GM19193 (cell line): ENCODE measurements around the gene SORCS2.

ENCODE experiments used
- POLR2A ChIP-seq: IDR thresholded peaks from 4 replicates; pipeline ENCODE4 v1.6.1; 2011; ENCODE audit not compliant: insufficient read depth, insufficient read length; ENCODE audit errors: extremely low read depth

SORCS2 gene

DNA sequence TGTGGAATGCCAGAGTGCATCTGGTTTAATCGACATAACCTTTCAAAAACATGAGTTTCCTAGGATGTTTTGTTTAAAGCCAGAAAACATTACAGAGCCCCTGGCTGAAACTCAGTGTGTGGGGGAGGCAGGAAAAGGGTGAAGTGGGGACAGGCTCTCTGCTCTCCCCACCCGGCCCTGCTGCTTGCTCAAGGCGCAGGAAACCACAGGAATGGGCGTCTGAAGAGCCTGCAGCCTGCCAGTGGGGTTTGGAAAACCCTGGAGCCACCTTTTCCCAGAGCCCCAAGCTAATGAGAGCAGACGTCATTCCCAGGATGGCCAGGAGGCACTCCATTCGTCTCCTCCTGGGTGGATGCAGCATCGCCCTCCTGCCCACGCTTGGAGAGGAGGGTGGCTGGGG lies 506.7 kb downstream of the SORCS2 start:
- no peak for TF ChIP-seq POLR2A

DNA sequence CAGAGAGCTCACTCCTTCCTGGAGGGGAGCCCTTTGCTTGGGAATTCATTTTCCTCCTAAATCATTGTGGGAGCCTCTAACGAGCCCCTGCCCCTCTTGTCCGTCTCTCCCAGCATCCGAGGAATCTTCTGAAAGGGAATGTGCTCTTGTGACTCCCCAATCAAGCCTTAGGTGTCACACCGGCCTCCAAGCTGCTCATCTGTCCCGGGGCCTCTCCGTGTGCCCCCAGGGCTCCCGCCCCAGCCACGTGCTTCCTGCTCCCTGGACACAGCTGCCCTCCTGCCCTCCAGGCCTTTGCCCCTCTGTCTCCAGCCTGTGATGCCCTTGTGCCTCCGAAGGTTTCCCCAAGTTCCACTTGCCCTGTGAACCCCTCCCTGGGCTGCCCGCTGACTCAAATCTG lies 507.5 kb downstream of the SORCS2 start:
- TF ChIP-seq POLR2A = no peak

DNA sequence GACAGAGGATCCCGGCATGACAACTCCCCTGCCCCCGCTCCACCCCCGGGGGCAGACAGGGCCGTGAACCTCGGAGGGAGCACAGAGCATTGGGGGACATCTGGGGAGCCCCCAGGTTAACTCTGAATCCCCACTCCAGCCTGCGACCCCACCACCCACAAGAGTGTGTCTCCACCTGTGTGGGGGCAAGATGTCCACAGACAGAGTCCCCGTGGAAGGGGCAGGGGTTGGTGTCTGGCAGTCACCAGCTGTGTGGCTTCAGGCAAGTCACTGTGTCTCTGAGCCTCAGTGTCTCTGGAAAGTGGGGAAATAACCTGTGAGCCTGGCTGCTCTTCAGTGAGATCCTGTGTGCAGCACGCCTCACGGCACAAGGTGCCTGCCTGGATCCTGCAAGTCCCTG lies 508.3 kb downstream of the SORCS2 start:
- TF ChIP-seq POLR2A = no peak

DNA sequence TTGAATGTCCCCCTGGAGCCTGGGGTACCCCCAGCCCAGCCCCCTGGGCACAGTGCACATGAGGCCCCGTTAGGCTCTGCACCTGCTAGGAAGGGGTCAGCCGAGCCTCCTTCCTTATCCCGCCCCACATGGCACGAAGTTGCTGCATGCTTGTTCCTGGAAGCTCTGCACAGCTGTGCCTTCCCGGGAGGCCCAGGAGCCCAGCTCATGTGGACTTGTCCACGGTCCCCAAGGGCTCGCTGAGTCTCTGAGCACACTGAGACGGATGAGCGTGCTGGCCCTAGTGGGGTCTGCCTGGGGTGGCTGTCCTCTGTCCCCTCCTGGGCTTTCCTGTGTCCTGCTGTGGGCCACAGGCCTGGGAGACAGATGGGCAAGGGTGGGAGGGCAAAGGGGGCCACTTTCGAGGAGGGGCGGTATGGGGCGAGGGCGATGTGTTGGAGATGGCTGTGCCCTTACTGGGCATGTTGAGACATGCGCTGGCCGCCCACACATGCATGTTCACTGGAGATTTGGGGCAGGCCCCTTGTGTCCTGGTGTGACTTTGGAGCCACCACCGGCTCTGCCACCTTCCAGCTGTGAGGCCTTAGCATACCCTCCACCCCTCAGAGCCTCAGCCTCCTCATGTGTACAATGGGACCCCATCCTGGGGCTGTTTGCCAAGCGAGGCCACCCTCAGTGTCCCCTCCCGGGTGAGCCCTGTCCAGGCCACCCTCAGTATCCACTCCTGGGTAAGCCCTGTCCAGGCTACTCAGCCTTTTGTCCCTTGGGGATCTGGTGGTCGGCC lies 509.7 kb downstream of the SORCS2 start:
- no peak for TF ChIP-seq POLR2A

DNA sequence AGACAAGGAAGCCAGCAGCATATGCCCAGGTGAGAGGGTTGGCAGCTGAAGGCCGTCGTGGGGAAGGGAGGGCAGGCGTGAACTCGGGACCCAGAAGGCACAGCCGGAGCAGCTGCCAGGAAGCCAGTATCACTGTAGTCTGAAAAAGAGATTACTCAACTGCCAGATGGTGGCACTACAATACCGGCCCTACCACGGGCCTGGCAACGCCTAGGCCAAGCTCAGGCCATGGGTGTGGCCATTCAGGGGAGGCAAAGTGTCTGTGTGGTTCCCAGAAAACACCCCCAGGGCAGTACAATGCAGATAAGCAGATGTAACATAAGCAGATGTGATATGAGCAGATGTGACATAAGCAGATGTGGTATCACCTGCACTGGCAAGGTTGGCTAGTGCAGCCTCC lies 511.4 kb downstream of the SORCS2 start:
- TF ChIP-seq POLR2A = no peak

DNA sequence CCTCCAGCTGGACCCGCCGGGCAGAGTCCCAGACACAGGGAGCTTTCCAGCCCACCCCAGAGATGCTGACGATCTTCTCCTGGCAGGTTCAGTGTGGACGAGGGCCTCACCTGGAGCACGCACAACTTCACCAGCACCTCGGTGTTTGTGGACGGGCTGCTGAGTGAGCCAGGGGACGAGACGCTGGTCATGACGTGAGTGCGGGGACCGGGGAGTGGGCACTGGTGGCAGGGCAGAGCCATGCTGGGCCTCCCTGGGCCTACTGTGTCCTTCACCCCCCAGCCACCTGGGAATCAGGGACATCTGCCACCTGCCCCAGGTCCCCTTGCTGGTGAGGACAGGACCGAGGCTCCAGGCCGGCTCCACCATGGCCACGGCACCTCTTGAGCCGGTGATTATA lies 511.8 kb downstream of the SORCS2 start:
- no peak for TF ChIP-seq POLR2A

DNA sequence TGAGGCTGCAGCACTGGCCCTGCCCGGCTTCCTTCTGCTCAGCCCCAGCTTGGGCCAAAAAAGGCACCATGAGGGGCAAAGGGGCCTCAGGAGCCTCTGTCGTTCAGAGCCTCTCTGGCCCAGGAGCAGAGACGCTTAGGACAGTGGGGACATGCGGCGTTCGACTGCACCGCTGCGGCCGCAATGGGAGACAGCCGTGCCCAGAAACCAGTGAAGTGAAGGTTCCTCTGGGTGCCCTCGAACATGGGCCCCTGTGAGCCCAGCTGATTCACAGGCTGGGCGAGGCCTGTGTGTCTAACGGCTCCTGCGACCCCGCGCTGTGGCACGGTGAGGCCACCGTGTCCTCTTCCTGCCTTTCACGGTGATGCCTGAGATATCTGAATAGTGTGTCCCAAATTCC lies 512.3 kb downstream of the SORCS2 start:
- TF ChIP-seq POLR2A = no peak

DNA sequence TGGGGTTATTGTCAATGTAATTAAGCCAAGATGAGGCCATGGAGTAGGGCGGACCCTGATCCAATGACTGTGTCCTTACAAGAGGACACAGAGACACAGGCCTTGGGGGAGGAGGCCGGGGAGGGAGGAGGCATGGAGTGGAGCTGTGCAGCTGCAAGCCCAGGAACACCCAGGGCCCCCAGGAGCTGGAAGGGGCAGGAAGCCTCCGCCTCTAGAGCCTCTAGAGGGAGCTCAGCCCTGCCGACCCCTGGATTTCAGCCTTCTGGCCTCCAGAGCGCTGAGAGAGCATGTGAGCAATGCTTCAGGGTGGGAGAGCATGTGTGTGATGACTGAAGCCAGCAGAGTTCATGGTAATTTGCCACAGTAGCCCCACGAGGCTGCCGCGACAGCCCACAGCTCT lies 512.7 kb downstream of the SORCS2 start:
- TF ChIP-seq POLR2A = no peak

DNA sequence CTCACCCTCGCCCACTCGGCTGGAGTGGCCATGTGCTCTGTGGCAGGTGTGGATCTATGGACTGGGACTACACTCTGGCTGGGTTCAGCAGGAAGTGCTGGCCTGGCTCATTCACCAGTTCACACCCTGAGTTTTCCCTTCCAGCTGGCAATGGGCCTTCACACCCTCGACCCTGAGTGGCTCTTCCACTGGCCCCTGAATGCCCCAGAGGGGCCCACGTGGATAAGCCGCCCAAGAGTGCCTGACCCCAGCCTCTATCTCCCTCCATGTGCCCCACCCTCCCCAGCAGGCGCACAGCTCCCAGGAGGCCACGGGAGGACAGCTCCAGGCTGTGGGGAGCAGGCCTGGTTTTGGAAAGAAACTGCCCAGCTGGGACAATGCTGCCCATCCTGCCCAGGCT lies 513.3 kb downstream of the SORCS2 start:
- no peak for TF ChIP-seq POLR2A

DNA sequence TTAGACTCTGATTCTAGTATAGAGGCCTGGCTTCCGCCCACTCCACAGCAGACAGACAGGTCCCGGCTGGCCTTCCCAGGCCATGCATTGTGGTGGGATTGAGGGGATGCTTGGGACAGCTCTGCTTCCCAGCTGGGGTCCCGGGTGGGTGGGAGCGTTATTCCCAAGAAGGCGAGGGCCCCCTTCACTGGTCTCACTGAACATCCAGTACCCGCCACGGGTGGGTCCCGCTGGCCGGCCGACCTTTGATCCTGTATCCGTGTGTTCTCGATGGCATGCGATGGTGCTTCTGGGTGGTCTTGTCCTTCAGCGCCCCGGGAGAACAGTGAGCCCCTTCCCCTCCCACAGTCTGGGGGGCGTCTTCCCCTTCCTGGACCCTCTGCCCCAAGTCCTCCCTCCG lies 515.9 kb downstream of the SORCS2 start:
- TF ChIP-seq POLR2A = no peak

DNA sequence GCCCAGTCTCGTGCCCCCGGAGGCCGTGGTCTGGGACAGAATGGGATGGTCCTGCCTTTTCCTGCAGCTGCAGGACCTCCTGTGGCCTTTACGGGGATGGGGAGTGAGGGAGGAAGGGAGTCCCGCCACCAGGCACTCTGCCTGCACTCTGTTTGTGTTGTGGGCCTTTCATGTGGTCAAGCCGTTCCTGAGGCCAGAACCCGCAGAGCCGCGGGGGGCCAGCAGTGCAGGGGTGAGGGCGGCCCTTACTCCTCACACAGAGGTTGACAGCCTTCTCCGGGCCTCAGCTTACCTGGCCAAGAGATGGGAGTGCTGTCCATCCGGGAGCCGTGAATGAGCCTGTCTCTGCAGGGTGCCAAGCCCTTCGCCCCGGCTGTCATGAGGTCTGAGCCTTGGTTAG lies 516.6 kb downstream of the SORCS2 start:
- no peak for TF ChIP-seq POLR2A

DNA sequence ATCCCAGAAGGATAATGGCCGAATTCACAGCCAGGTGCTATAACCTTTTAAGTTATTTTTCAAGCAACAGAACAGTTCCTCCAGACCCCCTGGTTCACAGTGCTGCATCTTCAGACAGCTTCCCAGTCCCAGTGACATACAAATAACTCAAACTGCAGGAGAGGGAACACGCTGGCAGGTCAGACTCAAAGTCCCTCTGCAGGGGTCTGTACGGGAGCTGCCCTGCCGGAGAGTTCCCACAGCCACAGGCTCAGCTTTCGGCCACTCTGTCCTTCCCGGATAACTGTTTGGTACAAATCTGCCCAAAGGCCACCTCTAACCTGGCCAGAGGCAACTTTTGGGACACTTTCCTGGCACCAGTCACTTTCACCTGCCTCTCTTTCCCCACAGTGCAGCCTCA lies 517.1 kb downstream of the SORCS2 start:
- no peak for TF ChIP-seq POLR2A

DNA sequence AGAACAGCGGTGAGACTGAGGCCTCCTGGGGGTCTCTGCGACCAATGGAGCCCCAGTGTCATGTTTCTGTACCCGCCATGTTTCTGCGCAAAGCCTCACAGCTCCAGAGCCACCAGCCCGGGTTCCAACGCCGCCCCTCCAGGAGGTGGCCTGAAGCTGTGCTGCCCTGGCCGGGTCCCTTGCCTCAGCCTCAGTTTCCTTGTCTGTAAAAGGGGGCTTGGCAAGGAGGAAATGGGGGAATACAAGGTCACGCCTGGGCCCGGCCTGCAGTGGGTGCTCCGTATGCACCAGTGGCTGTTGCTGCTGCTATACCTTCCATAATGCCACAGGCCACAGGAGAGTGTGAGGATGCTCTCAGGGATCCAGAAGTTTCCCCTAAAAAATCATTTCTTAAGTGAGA lies 517.8 kb downstream of the SORCS2 start:
- no peak for TF ChIP-seq POLR2A

DNA sequence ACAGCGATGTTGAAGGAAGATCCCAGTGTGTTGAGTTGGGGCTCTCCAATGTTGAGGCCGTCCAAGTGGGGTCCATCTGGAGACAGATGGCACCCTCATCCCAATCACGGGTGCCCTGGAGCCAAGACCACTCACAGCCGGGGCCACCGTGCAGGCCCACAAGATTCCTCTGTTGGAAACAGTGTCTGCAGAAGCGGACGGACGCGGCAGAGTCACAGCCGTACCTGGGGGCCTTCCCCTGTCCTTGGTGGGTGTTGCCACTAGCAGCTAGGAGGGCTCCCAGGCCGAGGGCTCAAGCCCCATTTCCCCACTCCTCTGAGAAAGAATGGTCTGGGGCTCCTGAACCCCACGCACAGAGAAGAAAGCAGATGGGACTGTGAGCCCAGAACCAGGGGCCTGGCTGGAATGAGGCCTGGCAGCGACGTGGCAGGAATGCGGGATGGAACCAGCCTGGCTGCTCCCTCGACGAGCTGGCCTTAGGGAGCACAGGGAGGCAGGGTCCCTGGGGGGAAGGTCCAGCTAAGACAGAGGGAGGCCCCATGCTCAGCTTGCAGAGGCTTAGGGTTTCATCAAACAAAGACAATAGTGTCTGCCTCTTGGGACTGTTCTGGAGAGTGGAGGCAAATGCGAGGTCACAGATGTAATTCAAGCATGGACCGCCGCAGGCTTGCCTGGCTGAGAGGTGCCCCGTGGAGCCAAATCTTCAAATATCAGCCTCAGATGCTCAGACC lies 518.4 kb downstream of the SORCS2 start:
- no peak for TF ChIP-seq POLR2A

DNA sequence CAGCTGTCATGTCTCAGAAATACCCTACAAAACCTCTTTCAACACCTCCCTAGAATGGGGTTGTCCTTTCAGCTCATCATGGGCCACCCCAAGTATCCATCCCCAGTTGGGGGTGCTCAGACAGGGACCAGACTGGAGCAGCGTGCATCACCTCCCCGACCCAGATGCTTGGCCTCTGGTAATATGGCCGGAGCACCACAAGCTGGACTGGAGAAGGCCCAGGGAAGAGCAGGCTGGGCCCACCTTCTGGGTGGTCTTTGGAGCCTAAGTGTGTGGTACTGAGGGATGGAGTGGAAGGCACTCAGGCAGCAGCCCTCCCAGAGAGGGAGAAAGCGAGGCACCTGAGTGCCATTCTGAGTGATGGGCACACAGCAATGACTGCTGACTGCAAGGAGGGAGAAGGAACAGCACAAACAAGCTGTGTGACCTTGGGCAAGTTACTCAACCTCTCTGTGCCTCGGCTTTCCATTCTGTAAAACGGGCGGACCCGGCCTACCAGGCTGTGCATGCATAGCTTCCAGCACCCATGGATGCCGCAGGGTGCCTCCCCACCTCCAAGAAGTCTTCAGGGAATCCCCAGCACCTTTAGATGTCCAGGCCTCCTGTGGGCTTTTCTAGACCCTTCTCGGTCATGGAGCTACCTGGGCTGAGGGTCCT lies 519.1 kb downstream of the SORCS2 start:
- TF ChIP-seq POLR2A = no peak
